GM10266 (cell line): ENCODE measurements around the gene EEF2K.

Experiments
- DNase-seq: peaks from one replicate; pipeline ENCODE4 v3.0.0; 2012; ENCODE audit errors: extremely low spot score
- TF ChIP-seq, protein P1 (sequence below): IDR thresholded peaks from 2 replicates; pipeline ENCODE4 v1.5.1; 2012; ENCODE audit warnings: mild to moderate bottlenecking, low read depth; ENCODE audit not compliant: control insufficient read depth, insufficient read depth; ENCODE audit errors: missing control alignments

EEF2K gene

DNA sequence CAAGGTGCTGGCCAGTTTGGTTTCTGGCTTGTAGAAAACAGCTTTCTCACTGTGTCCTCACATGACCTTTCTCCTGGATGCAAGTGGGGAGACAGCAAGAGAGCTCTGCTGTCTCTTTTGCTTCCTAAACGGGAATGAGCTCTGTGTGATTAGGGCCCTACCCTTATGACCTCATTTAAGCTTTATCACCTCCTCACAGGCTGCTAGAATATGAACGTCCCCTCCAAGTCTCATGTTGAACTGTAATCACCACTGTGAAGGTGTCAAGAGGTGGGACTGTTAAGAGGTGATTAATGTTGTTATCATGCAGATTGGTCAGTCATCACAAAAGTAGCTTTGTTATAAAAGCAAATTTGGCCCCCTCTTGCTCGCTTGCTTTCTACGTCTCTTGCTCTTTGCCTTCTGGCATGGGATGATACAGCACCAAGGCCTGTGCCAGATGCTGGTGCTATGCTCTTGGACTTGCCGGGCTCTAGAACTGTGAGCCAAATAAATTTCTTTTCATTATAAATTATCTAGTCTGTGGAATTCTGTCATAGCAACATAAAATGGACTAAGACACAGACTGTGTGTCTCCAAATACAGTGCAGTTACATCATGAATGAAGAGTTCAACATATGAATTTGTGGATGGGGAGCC, 76.3 kb downstream of the EEF2K start:
- DNase-seq: no peak
- TF ChIP-seq, protein P1, sequence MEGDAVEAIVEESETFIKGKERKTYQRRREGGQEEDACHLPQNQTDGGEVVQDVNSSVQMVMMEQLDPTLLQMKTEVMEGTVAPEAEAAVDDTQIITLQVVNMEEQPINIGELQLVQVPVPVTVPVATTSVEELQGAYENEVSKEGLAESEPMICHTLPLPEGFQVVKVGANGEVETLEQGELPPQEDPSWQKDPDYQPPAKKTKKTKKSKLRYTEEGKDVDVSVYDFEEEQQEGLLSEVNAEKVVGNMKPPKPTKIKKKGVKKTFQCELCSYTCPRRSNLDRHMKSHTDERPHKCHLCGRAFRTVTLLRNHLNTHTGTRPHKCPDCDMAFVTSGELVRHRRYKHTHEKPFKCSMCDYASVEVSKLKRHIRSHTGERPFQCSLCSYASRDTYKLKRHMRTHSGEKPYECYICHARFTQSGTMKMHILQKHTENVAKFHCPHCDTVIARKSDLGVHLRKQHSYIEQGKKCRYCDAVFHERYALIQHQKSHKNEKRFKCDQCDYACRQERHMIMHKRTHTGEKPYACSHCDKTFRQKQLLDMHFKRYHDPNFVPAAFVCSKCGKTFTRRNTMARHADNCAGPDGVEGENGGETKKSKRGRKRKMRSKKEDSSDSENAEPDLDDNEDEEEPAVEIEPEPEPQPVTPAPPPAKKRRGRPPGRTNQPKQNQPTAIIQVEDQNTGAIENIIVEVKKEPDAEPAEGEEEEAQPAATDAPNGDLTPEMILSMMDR: no peak

- DNase-seq: no peak
- TF ChIP-seq, protein P1: no peak
Observed at GRCh38 chr16:22284637-22285036, 78.6 kb downstream of the EEF2K start.

GRCh38 chr16:22285080-22285479, 79.0 kb downstream of the EEF2K start:
- TF ChIP-seq, protein P1: no peak
- DNase-seq: no peak

DNA sequence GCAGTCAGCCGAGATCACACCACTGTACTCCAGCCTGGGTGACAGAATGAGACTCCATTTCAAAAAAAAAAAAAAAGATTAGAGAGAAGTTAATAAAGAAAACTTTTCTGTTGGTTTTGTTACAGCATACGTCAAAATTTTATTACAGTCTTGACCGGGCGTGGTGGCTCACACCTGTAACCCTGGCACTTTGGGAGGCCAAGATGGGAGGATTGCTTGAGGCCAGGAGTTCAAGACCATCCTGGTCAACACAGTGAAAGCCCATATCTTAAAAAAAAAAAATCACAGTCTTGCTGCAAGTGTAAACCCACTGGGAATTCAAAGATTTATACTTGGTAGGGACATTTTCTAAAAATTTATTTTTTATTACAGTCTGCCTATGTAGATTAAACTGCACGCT, 84.9 kb downstream of the EEF2K start:
- TF ChIP-seq, protein P1: no peak
- DNase-seq: no peak

DNA sequence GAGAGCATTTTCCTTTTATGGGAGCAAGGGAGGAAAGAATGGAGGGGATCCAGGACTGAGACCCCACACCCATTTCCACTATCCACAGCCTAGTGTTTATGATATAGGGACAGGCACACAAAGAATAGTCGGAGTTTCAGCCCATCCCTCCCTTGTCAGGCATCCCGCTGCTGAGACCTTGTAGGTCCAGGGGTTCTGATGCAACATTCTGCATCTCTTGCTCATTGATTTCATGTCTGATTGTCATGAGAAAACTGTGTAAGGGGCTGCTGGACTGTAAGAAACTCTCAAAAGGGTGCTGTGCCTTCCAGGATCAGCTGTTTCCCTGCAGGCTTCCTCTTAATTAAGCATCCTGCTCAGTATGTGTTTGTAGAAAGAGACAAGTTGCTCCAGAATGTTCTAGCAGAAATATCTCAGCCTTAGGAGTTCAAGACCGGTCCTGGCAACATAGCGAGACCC, 85.8 kb downstream of the EEF2K start:
- no peak for DNase-seq
- TF ChIP-seq, protein P1: no peak

GRCh38 chr16:22292320-22292719, 86.2 kb downstream of the EEF2K start:
- TF ChIP-seq, protein P1: no peak
- DNase-seq: no peak
